ENCODE data around the gene EIF2B1.
"Not testable (repeated sequence)": the region's sequence is repeated elsewhere in the genome, so short reads cannot be mapped to it uniquely, and the experiment has no call there.

Gene EIF2B1

DNA sequence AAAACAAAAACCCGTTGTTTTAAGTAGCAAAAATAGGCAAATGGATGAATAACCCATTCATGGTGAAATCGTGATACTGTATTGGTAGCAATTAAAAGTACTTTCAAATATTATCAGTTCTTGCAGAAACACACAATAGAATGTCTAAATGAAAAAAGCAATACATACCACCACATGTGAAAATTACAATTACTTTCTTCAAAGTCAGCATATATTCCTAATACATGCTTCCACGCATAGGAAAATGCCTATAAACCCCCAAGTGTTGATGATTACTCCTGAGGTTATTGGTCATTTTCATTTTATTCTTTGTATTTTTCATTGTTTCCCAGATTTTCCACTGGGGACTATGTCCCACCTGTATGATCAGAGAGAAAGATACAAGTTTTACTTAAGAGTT, 16.3 kb downstream of the EIF2B1 start:
- DNase-seq: no peak

GRCh38 chr12:123614531-123614930, 19.0 kb downstream of the EIF2B1 start:
- no peak for DNase-seq

GRCh38 chr12:123614110-123614509, 19.4 kb downstream of the EIF2B1 start:
- no peak for DNase-seq

DNA sequence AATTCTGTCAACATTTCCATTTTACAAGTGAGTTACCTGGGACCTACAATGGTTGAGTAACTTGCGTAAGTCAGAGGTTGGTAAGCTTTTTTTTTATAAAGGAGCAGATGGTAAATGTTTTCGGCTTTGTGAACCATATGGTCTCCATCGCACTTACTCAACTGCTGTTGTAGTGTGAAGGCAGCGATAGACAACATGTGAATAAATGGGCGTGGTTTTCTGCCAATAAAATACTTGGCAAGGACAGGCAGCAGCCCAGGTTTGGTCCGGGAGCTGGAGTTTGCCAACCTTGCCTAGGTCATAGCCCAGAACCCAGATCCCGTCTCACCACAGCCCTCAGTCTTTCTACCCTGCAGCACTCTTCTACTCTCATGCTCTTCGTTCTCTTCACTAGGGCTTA, 25.3 kb downstream of the EIF2B1 start:
- DNase-seq: no peak

DNA sequence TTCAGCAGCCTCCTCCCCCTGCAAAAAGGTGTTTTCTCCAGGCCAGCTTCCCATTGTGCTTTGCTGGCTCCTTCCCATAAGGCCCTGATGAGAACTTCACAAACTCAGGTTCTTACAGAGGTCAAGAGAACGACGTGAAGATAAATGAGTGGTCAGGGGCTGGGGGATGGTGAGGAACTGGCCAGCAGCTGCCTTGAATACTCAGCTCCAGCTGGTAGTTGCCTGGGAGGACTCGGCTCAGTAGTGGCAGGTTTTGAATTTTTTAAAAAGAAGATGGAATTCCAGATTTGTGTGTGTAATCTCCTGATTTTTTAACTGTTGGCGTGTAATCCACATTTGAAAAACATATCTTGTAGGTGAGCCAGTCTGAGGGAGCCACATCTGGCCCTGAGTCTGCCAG, 25.7 kb downstream of the EIF2B1 start:
- DNase-seq: no peak

GRCh38 chr12:123603495-123603894, 30.0 kb downstream of the EIF2B1 start:
- DNase-seq: not testable (repeated sequence)

GRCh38 chr12:123602651-123603195, 30.8 kb downstream of the EIF2B1 start:
- DNase-seq: peak; percentile 43

DNA sequence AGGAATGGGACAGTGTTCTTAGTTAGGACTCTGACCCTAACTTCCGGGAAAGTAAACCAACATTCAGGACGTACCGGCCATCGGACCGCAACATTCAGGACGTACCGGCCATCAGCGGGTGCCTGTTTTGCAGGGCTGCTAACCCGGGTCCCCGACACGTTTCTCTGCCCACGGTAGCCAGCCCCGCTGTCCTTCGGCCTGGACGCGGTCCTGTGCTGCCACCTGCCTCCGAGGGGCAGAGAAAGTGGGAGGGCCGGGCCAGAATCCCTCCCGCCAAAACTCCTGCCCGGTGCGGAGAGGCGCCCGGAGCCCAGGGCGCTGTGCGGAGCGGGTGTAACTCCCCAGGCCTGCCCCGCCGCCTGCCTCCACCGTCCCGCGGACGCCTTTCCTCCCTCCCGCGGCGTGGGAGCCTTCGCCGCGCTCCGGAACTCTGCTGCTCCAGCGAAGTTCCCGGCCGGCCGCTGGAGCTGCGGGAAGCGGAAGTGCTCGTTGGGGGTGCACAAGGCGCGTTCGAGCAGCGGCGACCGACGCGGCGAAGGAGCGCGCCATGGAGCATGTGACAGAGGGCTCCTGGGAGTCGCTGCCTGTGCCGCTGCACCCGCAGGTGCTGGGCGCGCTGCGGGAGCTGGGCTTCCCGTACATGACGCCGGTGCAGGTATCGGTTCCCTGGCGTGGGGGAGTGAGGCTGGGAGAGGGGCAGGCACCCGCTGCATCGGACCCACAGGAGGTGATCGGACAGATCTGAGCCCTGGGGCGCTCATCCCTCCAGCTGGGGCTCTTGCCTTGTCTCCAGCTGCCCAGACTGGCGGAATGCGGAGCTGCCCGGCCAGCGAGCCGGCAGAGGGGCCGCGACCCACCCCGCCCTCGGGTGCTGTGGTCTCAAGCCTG, 31.6 kb downstream of the EIF2B1 start, which contains the start of gene DDX55:
TSS of gene DDX55 (plus strand) at position 498 of the 888 bp plus-strand sequence. CDS start at position 548, 50 bp downstream.
- peak; percentile 48 for DNase-seq

GRCh38 chr12:123599721-123600120, 33.8 kb downstream of the EIF2B1 start:
- no peak for DNase-seq

GRCh38 chr12:123599310-123599709, 34.2 kb downstream of the EIF2B1 start:
- no peak for DNase-seq

DNA sequence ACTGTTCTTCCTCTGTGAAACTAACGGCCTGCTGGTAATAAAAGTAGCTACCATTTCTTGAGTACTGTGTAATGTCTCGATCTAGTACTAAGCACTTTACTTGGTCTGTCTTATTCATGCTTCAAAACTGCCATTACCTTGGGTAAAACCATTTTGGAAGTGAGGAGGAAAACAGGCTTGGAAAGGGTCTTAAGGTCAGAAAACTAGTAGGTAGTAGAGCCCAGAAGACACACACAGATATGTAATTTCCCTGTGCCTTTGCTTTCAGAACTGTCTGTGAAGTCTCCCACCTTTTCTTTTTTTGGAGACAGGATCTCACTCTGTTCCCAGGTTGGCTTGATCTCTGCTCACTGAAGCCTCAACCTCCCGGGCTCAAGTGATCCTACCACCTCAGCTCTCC, 35.0 kb downstream of the EIF2B1 start:
- no peak for DNase-seq

DNA sequence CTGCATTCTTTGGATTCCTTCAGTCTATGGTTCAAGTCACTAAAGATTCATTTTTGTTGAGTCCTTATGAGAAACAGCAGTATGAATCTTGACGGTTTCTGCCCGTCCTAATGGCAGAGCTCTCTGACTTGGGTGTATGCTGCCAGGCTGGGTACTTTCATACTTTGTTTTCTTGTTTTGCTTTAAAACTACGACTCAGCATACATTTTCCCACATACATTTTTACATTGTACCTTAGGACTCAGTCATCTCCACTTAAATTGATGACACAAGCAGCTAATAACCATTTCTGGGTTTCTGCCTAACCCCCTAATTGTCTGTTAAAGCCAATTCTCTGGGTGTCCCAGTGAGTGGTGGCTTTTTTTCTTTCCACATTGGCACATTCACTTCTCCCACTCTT, 36.4 kb downstream of the EIF2B1 start:
- no peak for DNase-seq

GRCh38 chr12:123595729-123596128, 37.8 kb downstream of the EIF2B1 start:
- no peak for DNase-seq

GRCh38 chr12:123591702-123592481, 41.6 kb downstream of the EIF2B1 start:
- no peak for DNase-seq

- no peak for DNase-seq
Observed at GRCh38 chr12:123580772-123581171, 52.7 kb downstream of the EIF2B1 start.

DNA sequence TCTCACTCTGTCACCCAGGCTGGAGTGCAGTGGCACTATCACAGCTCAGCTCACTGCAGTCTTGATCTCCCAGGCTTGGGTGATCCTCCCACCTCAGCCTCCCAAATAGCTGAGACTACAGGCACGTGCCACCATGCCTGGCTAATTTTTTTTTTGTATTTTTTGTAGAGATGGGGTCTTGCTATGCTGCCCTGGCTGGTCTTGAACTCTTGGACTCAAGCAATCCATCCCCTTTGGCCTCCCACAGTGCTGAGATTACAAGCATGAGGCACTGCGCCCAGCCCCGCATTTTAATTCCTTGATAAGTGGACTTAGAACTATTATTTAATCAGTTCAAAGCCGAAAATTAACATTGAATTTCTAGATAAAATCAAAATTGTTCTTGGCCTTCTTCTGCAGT, 54.7 kb downstream of the EIF2B1 start:
- not testable (repeated sequence) for DNase-seq

GRCh38 chr12:123578243-123578642, 55.2 kb downstream of the EIF2B1 start:
- no peak for DNase-seq

DNA sequence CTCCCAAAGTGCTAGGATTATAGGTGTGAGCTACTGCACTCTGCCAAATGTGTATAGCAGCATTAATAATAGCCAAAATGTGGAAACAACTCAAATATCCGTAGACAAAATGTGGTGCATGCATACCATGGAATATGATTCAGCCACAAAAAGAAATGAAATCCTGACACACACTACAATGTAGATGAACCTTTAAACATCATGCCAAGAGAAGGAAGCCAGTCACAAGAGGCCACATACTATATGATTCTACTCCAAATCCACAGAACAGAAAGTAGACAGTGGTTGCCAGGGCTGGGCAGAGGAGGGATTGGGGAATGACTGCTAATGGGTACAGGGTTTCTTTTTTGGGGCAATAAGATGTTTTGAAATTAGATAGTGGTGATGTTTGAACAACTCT, 56.9 kb downstream of the EIF2B1 start:
- no peak for DNase-seq

DNA sequence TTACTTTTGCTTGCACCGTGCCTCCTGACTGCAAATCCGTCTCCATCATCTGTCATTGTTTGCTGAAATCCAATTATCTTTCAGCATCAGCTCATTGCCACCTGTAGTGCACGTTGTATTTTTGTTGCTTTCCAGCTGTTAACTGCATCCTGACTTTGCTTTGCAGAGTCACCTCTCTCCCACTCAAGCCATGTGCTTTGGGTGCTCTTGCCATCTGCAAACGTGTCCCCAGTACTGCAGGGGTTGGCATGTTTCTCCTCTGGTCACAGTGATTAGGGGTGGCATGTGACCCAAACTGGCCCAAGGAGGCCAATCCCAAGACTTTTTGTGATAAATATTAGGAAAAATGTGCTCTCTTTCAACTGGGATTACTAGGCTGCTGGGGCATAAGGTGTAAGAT, 59.6 kb downstream of the EIF2B1 start:
- DNase-seq: no peak

GRCh38 chr12:123572391-123572790, 61.1 kb downstream of the EIF2B1 start:
- DNase-seq: no peak

- no peak for DNase-seq
Observed at GRCh38 chr12:123571343-123571813, 62.1 kb downstream of the EIF2B1 start.

Measured in GF-D8 (cell line).